IPS DF 19.7 (cell line): ENCODE data around the gene MIS12.

Experiments
- DNase-seq: peaks from one replicate; pipeline ENCODE4 v3.0.0-alpha.2; 2013; ENCODE audit warnings: low read depth, low spot score

Gene MIS12

DNA sequence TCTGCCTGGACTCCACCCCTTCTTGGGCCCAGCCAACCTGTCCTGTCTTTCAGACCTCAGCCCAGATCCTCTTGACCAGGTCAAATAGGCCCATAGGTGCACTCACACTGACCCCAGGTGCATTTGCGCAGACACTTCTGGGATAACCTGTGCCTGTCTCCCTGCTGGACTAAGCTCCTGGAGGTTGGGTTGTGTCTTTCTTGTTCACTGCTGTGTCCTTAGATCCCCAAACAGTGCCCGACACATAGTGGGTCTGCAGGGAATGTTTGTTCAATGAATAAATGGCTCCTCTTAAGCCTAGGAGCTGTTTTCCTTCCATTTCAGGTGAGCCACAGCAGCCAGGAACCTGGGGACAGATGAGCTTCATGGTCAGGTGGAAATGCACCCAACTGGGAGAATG lies 49.1 kb downstream of the MIS12 start:
- no peak for DNase-seq

- no peak for DNase-seq
Measured at GRCh38 chr17:5536866-5537650, 50.7 kb downstream of the MIS12 start.

GRCh38 chr17:5539286-5539685 lies 52.9 kb downstream of the MIS12 start:
- no peak for DNase-seq

- DNase-seq, result no peak
Measured at GRCh38 chr17:5540321-5540720, 54.0 kb downstream of the MIS12 start.
